ENCODE data around the gene ARL5A. TPM values are rescaled to one million over a fixed set of nuclear protein-coding genes. Genes with fewer than 3 reads are reported as not detected.
"Not testable (repeated sequence)": the region's sequence is repeated elsewhere in the genome, so short reads cannot be mapped to it uniquely, and the experiment has no call there.

The ARL5A gene
- total RNA-seq, 4 donors from 2014 or later = 77.7 to 161 (median 128) TPM

GRCh38 chr2:151802315-151802714, 25.9 kb downstream of the ARL5A start:
- TF ChIP-seq POLR2A (IDR thresholded peaks at IDR 0.05) = no peak
- no peak for TF ChIP-seq CTCF (IDR thresholded peaks at IDR 0.05)
- DNase-seq (ENCODE audit: low spot score in 2 of 2) = no peak
- intact Hi-C loops (cut with DNase I; ENCODE audit: low total_unique reads) = no loop called here
- H3K4me3 ChIP-seq (ENCODE audit: low read depth, poor library complexity, severe bottlenecking) = no peak overlapping the region
- WGBS, 2 donors = 90 to 91% methylated on average over 2 of the region's 2 CpGs

GRCh38 chr2:151799886-151800292, 28.3 kb downstream of the ARL5A start:
- WGBS, 2 donors = 97 to 100% methylated on average over 3 of the region's 3 CpGs
- H3K4me3 ChIP-seq (ENCODE audit: low read depth, poor library complexity, severe bottlenecking) = no peak overlapping the region
- no peak for DNase-seq (ENCODE audit: low spot score in 2 of 2)
- TF ChIP-seq CTCF (IDR thresholded peaks at IDR 0.05) (no peak), POLR2A (IDR thresholded peaks at IDR 0.05) (no peak)
- intact Hi-C loops (cut with DNase I; ENCODE audit: low total_unique reads) = no loop called here

GRCh38 chr2:151796774-151797173, 31.4 kb downstream of the ARL5A start:
- no peak for DNase-seq (ENCODE audit: low spot score in 2 of 2)
- 95 to 97% methylated on average over 2 of the region's 2 CpGs for WGBS, 2 donors
- no peak overlapping the region for H3K4me3 ChIP-seq (ENCODE audit: low read depth, poor library complexity, severe bottlenecking)
- TF ChIP-seq POLR2A (IDR thresholded peaks at IDR 0.05) (no peak), CTCF (IDR thresholded peaks at IDR 0.05) (no peak)
- intact Hi-C loops (cut with DNase I; ENCODE audit: low total_unique reads) = no loop called here

- intact Hi-C loops (cut with DNase I; ENCODE audit: low total_unique reads) = no loop called here
- TF ChIP-seq POLR2A (IDR thresholded peaks at IDR 0.05) (no peak), CTCF (IDR thresholded peaks at IDR 0.05) (no peak)
- no peak for DNase-seq (ENCODE audit: low spot score in 2 of 2)
- H3K4me3 ChIP-seq (ENCODE audit: low read depth, poor library complexity, severe bottlenecking) = no peak overlapping the region
- WGBS, 2 donors = 70 to 76% methylated on average over 4 of the region's 4 CpGs
Measured at GRCh38 chr2:151795646-151796240, 32.5 kb downstream of the ARL5A start.

GRCh38 chr2:151794422-151794821, 33.8 kb downstream of the ARL5A start:
- intact Hi-C loops (cut with DNase I; ENCODE audit: low total_unique reads) = not testable (repeated sequence)
- whole genome bisulfite sequencing, 2 donors = 98 to 99% methylated on average over 6 of the region's 6 CpGs

GRCh38 chr2:151793123-151793522, 35.1 kb downstream of the ARL5A start:
- H3K4me3 ChIP-seq (ENCODE audit: low read depth, poor library complexity, severe bottlenecking) = no peak overlapping the region
- intact Hi-C loops (cut with DNase I; ENCODE audit: low total_unique reads) = no loop called here
- TF ChIP-seq CTCF (IDR thresholded peaks at IDR 0.05) (no peak), POLR2A (IDR thresholded peaks at IDR 0.05) (no peak)
- WGBS, 2 donors = 95 to 96% methylated on average over 3 of the region's 3 CpGs
- no peak for DNase-seq (ENCODE audit: low spot score in 2 of 2)

More at GRCh38 chr2:151794422-151794821, 33.8 kb downstream of the ARL5A start:
- not testable (repeated sequence) for H3K4me3 ChIP-seq (ENCODE audit: low read depth, poor library complexity, severe bottlenecking); DNase-seq (ENCODE audit: low spot score in 2 of 2)

Data from lower leg skin (tissue), 4 donors.